Measurements from ENCODE around the gene HOXA5.

The HOXA5 gene

DNA sequence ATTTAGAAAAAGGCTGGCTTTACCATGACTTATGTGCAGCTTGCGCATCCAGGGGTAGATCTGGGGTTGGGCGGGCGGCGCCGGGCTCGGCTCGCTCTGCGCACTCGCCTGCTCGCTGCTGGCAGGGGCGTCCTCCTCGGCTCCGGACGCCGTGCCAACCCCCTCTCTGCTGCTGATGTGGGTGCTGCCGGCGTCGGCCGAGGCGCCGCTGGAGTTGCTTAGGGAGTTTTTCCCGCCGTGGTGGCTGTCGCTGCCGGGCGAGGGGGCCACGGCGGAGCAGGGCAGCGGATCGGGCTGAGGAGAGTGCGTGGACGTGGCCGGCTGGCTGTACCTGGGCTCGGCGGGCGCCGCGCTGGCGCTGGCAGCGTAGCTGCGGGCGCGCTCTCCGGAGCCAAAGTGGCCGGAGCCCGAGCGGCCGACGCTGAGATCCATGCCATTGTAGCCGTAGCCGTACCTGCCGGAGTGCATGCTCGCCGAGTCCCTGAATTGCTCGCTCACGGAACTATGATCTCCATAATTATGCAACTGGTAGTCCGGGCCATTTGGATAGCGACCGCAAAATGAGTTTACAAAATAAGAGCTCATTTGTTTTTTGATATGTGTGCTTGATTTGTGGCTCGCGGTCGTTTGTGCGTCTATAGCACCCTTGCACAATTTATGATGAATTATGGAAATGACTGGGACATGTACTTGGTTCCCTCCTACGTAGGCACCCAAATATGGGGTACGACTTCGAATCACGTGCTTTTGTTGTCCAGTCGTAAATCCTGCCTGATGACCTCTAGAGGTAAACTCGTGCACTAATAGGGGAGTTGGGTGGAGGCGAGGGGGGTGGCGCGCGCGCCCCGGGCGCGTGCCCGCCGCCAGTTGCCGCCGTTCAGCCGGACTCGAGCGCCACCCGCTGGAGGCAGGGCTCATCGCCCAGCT lies at the start of gene HOXA5:
Gene HOXA5 (minus strand): TSS at position 659 of the 927 bp plus-strand sequence. CDS start 74 bp downstream, at position 585.
- DNase-seq, result no peak

DNA sequence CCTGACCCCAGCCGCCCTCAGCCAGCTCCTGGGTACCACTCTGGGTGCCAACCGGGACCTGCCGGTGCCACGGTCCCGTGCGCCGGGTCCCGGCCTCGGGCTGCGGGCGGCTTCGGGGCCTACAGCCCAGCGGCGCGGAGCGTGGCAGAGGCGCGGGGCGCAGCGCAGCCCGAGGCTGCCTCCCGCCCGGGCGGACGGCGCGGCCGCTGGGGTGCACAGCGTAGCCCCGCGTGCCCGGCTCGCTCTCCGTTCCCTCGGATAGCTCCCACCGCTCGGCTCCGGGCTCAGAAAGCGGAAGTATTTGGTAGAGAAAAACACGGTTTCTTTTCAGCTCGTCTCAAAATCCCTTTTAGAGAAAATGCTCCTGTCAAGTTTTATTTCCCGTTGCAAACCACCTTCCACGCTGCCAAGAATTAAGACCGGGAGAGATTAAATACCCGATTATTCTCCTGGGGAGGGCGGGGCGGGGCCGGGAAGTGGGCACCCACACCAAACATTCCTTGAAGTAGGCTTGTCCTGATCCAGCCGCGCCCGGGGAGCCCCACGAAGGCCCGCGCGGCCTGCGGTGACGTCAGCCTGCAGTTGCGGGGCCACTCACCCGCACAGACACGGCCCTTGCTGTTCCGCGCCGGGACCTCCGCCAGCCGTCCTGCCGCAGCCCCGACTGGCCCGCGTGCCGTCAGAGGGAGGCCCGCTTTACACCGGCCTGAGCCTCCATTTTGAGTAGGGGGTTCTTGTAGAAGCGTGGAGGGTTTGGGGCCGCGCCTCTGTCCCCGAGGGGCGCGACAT lies 49.3 kb upstream of the HOXA5 start:
- no peak for DNase-seq

DNA sequence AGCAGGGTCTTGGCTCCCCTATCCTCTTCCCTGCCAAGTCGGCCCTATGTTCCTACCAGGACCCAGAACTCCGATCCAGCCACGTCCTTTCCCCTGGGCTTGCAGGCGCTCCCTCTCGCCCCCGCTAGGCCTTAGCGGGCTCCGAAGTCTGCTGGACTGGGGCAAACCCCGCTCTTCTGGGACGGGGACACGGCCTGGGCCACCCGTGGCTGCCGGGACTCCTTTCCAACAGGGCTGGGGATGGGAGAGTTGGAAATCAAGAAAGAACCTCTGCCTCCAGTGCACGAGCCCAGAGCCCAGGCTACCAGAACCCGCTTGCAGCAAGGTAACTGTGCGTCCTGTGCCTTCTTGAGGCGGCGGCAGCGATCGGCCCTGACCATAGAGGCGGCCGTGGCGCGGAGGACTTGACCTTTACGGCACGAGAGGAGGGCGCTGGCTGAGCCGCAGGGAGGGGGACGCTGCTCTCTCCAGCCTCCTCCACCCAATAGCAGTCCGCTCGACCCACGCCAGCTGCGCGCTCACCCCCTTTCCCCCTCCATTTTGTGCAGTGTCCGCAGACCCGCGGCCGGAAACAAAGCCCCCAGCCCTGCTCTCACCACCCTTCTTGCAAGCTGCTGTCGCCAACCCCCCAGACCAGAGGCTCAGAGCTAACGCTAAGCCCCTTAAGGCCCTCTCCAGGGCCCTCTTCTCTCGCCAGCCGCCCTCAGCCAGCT lies 48.5 kb upstream of the HOXA5 start:
- no peak for DNase-seq

DNA sequence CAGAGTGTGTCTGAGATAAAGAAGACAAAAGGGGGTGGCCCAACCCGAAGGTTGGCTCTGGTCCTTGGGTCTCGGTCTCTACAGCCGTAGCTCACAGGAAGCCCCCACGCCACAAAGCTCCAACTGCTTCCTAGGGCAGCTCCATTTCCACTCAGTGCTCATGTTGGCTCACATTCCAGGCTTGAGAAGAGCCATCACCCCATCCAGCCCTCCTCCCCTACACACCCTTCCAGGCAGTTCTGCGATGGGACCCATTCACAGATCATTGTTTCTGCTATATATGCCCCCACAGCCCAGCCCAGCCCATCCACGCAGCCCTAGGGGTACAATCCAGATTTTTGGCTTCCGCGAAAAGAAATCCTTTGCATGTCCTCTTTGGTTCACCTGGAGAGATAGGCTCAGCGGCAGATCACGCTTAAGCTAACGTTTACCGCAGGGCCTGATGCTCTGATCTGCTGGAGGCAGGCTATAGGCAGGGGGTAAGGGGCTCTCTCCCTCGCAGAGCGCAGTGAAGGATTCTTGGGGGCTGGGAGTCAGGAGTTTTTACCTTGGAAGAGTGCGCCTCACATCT lies 47.8 kb upstream of the HOXA5 start:
- no peak for DNase-seq

DNA sequence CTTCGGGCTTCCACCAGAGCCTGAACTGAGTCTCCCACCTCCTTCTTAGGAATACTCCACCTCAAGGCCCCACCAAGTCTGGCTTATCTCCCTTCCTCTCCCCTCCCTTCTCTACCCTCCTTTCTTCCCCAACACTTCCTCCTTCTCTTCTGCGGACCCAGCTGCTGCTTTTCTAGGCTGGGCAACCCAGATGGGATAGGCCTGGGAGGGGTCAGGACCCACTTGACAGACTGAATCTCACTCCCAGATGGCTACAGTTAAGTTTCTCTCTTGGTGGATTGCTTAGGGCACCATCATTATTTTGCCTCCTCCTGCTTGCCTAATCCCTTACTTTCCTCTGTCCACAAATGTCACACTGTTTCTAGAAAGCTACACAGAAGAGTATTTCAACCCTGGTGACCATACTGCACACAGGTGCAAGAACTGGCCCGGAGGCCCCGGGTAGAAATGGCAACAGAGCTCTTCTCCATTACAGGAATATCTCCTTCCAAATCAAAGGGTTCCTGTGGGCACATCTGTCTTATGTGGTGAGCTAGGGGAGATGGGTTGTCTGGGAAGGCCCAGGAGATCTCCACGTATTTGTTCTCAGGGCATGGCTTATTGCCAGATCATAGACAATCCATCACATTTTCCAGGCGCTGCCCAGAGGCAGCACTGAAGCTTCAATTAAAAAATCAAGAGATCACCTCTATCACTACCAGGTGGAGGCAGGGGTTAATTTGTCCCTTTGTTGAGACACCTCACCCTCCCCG lies 46.7 kb upstream of the HOXA5 start:
- DNase-seq, result no peak

DNA sequence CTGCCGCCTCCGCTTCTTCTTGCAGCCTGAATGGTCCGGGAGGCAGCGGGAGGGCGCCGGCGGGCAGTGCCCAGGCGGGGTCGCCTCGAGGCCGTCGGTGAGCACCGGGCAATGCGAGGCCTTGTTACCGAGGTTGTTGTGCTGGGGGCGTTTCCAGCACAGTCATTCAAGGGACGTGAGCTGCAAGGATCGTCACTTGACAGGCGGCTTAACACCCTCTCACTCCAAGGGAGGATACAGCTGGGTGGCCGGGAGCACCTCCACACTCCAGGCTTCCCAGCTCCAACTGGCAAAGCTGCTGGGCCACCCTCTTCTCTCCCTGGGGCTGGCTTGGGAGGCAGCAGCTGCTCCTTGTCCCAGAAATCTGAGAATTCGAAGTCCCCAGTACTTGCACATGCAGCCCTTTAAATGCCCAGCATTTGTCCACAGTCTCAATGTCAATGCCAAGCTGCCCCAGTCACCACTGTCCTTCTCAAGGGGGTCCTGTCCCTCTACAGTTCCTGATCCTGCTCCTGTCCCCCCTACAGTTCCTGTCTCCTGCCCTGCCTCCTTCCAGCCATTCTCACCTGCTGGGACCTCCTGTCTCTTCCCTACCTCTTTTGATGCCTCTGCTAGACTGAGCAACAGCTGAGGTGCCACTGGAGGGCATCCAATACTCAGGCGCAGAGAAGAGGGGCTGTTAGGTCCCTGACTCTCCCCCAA lies 46.0 kb upstream of the HOXA5 start:
- no peak for DNase-seq

DNA sequence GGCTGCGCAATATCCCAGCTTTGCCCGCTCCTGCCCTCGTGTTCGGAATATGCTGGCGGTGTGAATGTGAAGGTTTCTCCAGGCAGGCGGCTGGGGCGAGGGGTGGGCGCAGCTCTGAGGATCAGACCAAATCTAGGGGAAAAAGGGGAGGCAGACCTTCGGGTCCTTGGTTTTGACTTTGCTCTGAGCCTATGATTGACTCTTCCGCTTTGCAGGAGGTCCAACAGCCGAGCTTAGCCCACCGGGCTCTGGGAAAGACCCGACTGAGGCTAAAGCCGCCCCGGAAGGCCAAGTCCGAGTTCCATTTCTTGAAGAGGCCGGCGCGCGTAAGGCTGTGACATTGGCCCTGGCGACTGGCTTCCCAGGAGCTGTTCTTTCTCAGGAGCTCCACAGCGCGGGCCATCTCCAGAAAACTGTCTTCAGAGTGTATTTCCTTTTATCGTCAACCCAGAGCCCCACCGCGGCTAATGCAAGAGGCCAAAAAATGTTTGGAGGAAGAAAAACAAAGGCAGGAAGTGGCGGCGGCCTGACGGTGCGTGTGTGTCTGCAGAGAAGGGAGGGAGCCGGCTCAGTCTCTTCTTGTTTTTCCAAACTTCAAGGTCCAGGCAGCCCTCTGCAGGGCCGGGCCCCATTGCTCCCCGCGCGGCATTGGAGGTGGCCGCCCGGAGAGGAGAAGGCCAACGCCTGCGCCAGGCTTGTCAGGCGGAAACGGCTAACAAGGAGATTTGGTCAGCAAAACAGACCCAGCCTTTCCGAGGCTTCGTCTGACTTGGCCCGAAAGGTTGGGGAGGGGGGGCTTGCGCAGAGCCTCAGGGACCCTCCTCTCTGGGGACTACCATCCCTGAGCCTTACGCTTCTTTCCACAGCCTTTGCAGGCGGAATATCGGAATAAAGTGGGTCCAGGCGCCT lies 45.2 kb upstream of the HOXA5 start:
- no peak for DNase-seq

DNA sequence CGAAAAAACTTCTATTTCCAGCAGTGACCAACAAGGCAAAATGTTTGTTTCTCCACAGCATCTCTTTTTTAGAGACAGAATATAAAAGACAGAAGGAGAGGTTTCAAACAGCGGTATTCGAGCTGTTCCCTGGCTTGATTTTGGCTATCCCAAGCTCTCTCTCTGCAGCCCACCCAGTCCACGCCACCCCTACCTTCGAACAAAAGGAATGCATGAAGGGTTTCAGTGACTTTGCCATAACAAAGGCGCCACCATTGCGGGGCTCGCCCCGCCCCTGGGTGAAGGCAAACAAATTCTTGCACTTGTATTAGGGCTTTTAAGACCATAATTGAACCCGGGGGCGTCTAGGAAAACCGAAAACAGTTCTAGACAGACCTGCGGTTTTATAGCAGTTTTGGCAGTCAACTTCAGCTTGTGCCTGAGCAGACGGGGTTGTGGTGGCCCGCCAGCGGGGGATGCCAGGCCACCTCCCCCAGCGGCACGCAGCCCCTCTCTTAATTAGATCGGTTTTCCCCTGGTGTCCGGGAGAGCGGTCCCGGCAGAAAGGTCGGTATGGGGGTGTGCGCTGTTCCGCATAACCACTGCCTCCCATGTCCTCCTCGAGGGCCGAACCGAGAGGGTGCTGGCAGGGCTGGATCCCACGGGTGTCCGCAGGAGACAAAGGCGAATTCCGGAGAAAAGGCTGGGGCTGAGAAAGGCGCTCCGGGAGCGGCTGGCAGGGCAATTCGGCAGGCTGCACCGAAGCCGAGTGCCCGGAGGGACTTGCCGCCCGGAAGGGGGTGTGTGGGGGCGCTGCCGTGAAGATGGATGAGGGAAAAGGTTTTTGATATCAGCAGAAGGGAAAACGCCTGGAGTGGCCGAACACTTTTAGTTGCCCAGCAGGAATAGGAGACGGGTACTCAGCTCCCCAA lies 44.2 kb upstream of the HOXA5 start:
- no peak for DNase-seq

DNA sequence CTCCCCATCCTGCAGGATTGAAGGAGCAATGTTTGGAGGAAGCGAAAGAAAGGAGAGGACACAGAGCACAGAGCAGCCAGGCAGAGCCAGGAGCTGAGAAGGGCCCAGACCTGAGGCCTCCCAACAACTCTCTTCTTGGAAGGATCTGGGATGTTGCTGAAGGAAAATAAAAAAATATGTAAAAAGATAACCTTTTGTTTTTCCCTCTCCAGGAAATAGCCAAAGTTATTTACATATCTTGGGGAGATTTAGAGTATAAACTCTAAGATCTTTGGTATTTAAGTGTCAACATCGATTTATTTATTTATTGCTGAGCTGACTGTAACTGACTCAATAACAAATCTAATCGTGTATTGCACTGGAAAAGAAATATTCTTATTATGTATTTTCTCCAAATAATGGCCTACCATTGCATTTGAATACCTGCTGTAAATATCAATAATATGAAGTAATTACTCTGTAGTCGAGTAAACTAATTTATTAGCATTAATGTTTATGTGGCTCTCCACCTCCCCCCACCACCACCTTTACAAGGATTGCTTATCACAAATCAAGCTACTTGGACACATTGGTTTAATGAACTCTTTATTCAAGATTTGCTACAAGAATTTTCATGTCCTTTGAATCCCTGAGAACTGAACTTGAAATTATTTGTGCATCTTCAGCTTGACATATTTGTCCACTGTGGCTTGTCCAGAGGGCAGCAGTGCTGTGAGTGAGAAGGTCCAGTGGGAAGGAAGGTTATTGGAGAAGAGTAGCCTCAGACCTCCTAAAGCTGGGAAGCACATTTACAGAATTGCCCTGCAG lies 43.4 kb upstream of the HOXA5 start:
- DNase-seq, result no peak

DNA sequence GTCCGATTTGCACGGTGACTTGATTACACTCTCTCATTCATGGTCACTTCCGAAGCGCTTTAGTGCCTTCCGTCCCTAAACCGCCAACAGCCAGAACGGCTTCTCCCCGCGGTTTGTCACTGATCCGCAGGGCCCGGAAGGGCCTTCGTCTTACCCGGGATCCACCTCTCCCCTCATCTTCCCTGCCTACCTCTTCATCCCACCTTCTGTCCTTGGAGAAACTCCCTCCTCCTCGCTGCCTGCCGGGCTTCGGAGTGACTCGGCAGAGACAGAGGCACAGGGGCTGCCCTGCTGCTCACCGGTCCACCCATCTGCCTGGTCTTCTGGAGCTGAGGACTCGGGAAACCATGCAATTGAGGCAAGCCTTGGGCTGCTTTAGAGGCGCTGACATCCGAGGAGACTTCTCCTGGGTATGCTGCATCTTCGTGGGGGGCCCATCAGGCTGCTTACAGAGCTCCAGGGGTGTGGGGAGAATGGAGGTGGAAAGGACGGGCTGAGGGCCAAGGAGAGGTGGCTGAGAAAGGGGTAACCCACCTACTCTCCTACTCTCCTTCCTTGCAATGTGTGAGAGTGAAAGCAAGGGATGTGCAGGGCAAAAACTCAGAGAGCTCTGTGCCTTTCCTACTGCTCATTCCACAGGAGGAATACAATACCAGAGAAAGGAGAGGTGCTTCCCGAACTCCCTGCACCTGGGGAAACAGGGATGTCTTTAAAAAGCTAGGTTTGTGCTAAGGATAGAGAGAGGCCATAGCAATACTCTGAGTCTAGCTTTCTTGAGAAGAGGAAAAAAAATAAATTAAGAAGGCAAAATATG lies 42.6 kb upstream of the HOXA5 start:
- no peak for DNase-seq

DNA sequence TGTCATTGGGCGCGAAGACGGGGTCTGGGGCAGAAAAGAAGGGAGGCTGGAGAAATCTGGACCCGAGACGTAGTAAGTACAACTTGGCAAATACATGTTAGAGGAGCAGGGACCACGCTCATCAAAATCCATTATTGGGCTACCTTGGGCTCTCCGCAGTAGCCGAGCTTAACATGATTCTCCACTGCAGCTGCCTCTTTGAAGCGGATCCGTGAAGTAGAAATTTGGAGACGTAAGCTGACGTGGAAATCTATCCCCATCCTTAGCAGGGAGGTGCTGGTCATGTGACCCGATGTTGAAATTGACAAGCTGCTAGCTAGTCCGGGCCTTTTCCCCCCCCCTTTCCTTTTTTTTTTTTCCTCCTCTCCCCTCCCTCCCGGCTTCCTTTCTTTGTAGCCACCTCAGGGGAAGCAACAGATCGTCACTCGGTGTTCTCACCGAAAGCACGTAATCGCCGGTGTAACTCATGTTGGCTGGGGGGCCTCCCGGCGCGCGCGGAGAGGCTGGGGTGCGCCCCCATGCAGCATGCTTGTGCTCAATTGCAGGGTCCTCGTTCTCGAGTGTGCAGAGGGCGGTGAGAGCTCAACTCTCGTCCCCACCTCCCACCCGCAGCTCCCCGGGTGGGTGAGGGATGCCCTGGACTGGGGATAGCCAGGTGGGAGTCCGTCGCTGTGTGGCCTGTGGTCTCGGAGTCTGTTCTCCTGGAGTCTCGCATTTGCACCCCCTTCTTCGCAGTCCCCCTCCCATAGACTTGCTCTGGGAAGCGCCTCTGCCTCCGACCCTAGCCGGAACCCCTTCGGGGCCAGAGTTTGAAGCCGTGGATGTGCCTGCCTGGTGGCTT lies 41.8 kb upstream of the HOXA5 start, which contains the start of gene HOXA11:
Gene HOXA11 (minus strand): TSS at position 220 of the 841 bp plus-strand sequence. CDS start 88 bp downstream, at position 132.
- no peak for DNase-seq

DNA sequence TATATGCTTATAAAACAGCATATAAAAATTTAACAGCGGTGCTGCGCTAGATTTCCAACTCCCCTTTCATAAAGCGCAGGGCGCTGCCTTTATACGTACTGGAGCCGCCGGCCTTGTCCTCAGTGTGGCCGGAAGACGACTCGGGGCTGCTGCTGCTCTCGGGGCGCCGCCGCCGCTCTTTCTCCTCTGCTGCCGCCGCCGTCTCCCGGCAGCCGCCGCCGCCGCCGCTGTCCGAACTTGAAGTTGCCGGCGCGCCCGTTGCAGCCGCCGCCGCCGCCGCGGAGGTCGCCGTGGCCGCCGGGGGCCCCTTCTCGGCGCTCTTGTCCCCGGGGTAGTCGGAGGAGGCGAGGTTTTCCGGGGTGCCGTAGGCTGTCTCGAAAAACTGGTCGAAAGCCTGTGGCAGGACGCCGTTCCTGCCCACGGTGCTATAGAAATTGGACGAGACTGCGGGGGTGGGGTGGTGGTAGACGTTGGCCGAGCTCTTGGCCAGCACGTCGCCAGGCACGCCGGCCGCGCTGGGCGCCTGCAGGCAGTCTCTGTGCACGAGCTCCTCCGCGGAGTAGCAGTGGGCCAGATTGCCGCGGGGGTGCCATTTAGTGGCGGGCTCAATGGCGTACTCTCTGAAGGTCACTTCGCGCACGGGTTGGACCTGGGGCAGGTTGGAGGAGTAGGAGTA lies 41.0 kb upstream of the HOXA5 start:
- DNase-seq, result no peak

DNA sequence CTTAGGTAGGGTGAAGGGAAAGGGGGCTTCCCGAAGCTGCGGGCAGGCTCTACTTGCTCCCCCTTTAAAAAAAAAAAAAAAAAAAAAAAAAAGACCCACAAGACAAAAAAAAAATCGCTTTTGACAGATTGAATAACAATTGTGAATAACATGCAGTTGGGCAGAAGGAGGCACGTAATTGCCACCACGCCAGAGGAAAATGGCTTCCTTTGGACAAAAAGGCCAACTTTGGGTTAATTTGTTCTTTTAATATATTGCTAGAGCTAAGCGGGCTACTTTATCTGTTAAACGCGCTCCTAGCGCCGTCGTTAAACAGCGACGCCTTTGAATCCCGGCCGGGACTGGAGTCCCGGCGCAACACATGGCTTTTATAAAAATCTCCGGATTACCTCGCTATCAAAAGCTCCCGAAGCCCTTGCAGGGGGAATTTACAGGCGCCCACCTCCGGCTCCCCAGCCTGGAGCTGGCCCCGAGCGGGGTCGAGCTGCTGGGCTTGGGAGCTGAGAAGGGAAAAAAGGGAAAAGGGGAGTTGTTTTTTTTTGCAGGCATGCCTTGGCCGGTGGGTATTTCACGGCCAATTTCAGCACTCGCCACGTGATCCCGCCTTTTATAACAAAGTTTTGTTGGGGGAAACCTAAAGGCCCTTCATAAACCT lies 40.3 kb upstream of the HOXA5 start:
- DNase-seq, result no peak

DNA sequence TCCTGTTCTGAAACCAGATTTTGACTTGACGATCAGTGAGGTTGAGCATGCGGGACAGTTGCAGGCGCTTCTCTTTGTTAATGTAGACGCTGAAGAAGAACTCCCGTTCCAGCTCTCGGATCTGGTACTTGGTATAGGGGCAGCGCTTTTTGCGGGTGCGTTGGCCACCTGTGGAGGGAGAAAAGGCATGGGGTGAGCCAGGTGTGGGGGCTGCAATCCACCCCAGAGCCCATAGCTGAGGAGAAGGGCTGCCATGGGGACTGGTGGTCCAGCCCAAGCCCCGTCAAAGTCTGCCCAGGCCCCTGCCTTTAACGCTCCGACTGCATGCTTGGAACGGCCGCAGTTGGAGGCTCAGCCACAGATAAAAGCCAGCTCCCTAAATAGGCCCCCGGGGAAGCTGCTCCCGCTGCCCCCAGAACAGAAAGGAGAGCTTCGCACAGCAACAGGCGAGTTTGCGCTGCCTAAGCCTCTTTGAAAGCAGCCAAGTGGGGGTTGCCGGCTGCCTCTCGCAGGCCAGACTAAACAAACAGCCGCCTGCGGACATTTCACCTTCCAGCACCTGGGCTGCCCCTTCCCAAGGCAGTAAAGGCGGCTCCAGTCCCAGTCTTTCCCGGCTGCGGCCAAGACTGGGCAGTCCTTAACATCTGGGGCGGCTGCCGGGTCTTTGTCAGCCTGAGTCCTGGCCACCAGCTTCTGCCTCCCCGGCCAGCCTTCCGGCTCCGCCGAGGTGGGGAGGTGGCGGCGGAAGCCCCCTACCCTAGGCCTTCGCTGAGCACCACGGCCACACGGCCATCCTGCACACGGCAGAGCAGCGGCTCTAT lies 39.6 kb upstream of the HOXA5 start:
- DNase-seq, result no peak
